ENCODE measurements around the gene EYS. TPM values are rescaled to one million over a fixed set of nuclear protein-coding genes. Genes with fewer than 3 reads are reported as not detected.
"Not testable (repeated sequence)": the region's sequence is repeated elsewhere in the genome, so short reads cannot be mapped to it uniquely, and the experiment has no call there.

EYS gene
- total and polyA plus RNA-seq, 4 donors, result 0.08 to 0.63 (median 0.36) TPM

GRCh38 chr6:63953336-63954021 lies 1753.5 kb downstream of the EYS start:
- H3K4me1 ChIP-seq (ENCODE audit: control insufficient read depth in 4 of 4, insufficient read depth in 4 of 4, low read length in 3 of 4); H3K27ac ChIP-seq (ENCODE audit: low read depth in 1 of 2, low read length in 2 of 2); H3K9ac ChIP-seq (ENCODE audit: low read depth in 1 of 2, low read length in 2 of 2); H3K9me3 ChIP-seq (ENCODE audit: control insufficient read depth in 4 of 4, low read length in 3 of 4); H3K36me3 ChIP-seq (ENCODE audit: control insufficient read depth in 4 of 4, insufficient read depth in 3 of 4, low read depth in 1 of 4, low read length in 3 of 4); H3K27me3 ChIP-seq (ENCODE audit: control insufficient read depth in 4 of 4, insufficient read depth in 4 of 4, low read length in 3 of 4); DNase-seq (ENCODE audit: low spot score); H3K4me3 ChIP-seq (ENCODE audit: low read depth in 1 of 3, low read length in 3 of 3): not testable (repeated sequence)
- TF ChIP-seq HNF4A (conservative IDR thresholded peaks at IDR 0.05), result peak in 1 of 2 donors; percentile 35
- 56% methylated on average over 3 of the region's 3 CpGs for WGBS

- H3K27me3 ChIP-seq (ENCODE audit: control insufficient read depth in 4 of 4, insufficient read depth in 4 of 4, low read length in 3 of 4), result no peaks in the 10 kb centered on the region
- peaks cover 0 to 3% (median 0%) of the 10 kb centered on the region in 4 donors for H3K4me1 ChIP-seq (ENCODE audit: control insufficient read depth in 4 of 4, insufficient read depth in 4 of 4, low read length in 3 of 4)
- H3K9me3 ChIP-seq (ENCODE audit: control insufficient read depth in 4 of 4, low read length in 3 of 4), result no peaks in the 10 kb centered on the region
- H3K9ac ChIP-seq (ENCODE audit: low read depth in 1 of 2, low read length in 2 of 2), result no peak overlapping the region
- H3K4me3 ChIP-seq (ENCODE audit: low read depth in 1 of 3, low read length in 3 of 3), result no peak overlapping the region
- no peaks in the 10 kb centered on the region for H3K36me3 ChIP-seq (ENCODE audit: control insufficient read depth in 4 of 4, insufficient read depth in 3 of 4, low read depth in 1 of 4, low read length in 3 of 4)
- TF ChIP-seq FOXA1 (IDR thresholded peaks at IDR 0.05), result no peak
- no peak for TF ChIP-seq MAX (IDR thresholded peaks at IDR 0.05)
- no peak for TF ChIP-seq REST (IDR thresholded peaks at IDR 0.05)
- TF ChIP-seq FOXA2 (IDR thresholded peaks at IDR 0.05), result no peak
- TF ChIP-seq NR2F2 (IDR thresholded peaks at IDR 0.05), result no peak
- no peak for TF ChIP-seq CTCF (IDR thresholded peaks at IDR 0.05; ENCODE audit: low read depth, low read length, missing input control)
- no peak for TF ChIP-seq TAF1 (conservative IDR thresholded peaks at IDR 0.05)
- no peak for TF ChIP-seq ZBTB33 (IDR thresholded peaks at IDR 0.05)
- no peak for TF ChIP-seq YY1 (IDR thresholded peaks at IDR 0.05)
- no peak for TF ChIP-seq EGR1 (IDR thresholded peaks at IDR 0.05; ENCODE audit: low read depth in 2 of 2)
- no peak for DNase-seq (ENCODE audit: low spot score)
- H3K27ac ChIP-seq (ENCODE audit: low read depth in 1 of 2, low read length in 2 of 2), result no peak overlapping the region
- WGBS, result 78% methylated on average over 3 of the region's 3 CpGs
Observed at GRCh38 chr6:63947792-63948529, 1759.1 kb downstream of the EYS start.
